ENCODE results near the gene PRR15.

- TF ChIP-seq, protein P1, sequence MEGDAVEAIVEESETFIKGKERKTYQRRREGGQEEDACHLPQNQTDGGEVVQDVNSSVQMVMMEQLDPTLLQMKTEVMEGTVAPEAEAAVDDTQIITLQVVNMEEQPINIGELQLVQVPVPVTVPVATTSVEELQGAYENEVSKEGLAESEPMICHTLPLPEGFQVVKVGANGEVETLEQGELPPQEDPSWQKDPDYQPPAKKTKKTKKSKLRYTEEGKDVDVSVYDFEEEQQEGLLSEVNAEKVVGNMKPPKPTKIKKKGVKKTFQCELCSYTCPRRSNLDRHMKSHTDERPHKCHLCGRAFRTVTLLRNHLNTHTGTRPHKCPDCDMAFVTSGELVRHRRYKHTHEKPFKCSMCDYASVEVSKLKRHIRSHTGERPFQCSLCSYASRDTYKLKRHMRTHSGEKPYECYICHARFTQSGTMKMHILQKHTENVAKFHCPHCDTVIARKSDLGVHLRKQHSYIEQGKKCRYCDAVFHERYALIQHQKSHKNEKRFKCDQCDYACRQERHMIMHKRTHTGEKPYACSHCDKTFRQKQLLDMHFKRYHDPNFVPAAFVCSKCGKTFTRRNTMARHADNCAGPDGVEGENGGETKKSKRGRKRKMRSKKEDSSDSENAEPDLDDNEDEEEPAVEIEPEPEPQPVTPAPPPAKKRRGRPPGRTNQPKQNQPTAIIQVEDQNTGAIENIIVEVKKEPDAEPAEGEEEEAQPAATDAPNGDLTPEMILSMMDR (IDR thresholded peaks at IDR 0.05), result no peak
- TF ChIP-seq EZH2phosphoT487 (IDR thresholded peaks at IDR 0.05) (no peak), EZH2 (IDR thresholded peaks at IDR 0.05) (no peak)
Observed at GRCh38 chr7:29552392-29552791, 11.2 kb upstream of the PRR15 start.

Data from neural progenitor cell (in vitro differentiated cells).